Measurements from ENCODE around the gene CCR9.
A peak's percentile ranks its signal among the peaks of the same experiment; 100 is the strongest.

Gene CCR9

GRCh38 chr3:45909542-45909941 is 23.2 kb downstream of the CCR9 start:
- no peak for DNase-seq

DNA sequence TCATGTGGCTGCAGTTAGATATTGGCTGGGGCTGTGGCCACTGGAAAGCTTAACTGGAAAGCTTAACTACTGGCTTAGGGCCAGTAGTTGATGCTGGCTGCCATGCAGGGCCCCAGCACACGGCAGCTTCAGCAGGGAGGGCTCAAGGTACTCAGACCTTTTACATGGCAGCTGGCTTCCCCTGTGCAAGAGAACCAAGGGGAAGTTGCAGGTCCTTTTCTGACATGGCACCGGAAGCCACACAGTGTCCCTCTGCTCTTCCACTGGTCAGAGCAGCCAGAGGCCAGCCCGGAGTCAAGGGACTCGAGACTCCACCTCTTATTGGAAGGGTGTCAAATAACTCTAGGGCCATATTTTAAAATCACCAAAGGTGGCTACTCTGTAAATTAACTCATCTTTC is 24.5 kb downstream of the CCR9 start:
- DNase-seq: no peak

- DNase-seq: no peak
Observed at GRCh38 chr3:45911511-45912226, 25.3 kb downstream of the CCR9 start.

DNA sequence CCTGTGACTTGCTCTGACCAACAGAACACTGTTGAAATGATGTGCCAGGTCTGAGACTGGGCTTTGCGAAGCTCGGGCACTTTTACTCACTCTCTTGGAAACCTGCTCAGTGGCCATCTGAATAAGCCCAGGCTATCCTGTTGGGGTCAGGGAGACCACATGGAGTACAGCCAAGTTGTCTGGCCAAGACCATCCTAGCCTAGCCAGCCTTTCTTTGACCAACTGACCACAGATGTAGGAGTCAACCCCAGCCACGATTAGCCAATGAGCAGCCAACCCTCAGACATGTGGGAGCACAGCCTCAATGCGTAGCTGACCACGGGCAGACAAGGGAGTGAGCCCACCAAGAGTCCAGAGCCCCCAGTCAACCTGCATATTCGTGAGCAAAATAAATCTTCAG is 26.1 kb downstream of the CCR9 start:
- DNase-seq: no peak

- no peak for DNase-seq
Observed at GRCh38 chr3:45914362-45915058, 28.2 kb downstream of the CCR9 start.

DNA sequence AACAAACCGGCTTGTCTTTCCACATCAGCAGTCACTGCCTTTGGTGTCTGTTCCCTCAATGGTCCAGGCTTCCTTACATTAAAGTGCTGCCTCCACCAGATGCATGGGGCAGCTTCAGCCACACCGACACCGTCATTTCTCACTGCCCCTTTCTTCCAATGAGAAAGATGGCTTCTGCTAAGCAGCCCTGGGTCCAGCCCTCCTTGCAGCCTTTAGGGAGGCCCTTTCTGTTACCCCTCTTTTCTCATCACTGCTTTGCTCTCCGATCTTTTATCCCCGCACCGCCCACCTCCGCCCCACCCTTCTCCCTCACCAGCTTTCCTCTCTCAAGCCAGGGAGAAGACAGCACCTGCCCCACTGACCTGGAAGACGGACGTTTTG is 28.7 kb downstream of the CCR9 start:
- no peak for DNase-seq

DNA sequence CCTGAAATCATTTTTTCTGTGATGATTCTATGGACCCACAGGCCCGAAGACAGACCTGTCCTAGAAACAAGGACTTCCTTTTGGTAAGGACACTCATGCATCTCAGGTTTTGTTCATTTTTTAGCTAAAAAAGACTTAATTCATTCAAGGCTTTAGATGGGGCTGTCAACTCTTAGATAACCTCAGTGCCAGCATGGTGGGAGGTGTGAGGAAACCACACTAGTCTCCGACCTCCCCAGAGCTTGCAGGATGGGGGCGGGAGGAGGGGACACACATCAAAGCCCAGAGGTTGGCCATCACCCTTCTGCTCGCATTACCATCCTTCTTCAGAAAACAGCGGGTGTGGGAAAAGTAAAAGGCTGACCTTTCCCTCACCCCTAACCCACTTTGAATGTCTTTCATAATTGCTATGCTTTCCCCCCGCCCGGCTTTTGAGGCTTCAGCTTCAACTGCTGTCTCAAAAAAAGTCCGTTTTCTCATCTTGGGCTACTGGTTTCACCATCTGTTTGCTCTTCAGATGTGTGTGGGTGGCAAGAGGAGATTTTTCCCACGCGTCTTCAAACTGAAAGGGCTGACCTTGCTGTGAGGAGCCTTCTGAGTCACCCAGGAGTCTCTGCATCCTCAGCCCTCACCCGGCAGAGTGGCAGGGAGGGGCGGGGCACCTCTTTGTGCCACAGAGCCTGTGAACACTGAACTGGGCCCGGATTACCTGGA is 29.3 kb downstream of the CCR9 start:
- peak; percentile 78 for DNase-seq

DNA sequence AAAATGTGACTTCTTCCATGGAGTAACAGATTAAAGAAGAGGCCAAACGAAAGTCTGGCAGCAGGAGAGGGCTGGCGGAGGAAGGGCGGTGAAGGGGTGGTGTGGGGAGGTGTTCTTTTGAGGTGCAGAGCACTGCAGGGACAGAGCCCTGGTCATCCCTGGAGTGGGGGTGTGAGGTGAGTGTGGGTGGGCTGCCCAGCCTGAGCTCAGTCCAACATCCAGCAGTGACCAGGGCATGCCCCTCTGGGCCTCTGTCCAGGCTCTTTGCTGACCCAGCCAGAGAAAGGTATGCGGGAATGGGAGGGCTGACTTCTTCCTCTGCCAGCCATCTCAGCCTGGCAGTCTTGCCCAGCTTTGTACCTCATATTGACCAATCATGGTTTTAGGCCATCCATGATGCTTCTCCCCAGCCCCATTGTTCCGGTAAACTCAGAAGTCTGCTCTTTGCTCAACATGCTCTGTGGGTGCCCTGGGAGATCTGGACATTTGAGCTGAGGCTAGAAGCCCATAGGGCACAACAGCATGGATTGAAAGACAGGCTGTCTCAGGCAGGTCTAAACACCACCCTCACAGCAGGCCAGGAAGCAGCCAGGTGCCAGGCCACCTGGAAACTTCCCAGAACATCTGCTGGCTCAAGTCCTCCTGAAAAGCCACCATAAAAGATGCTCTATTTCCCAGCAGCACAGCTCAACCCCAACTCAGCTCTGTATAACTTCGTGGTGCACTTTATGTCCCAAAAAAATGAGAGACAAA is 31.0 kb downstream of the CCR9 start:
- no peak for DNase-seq

DNA sequence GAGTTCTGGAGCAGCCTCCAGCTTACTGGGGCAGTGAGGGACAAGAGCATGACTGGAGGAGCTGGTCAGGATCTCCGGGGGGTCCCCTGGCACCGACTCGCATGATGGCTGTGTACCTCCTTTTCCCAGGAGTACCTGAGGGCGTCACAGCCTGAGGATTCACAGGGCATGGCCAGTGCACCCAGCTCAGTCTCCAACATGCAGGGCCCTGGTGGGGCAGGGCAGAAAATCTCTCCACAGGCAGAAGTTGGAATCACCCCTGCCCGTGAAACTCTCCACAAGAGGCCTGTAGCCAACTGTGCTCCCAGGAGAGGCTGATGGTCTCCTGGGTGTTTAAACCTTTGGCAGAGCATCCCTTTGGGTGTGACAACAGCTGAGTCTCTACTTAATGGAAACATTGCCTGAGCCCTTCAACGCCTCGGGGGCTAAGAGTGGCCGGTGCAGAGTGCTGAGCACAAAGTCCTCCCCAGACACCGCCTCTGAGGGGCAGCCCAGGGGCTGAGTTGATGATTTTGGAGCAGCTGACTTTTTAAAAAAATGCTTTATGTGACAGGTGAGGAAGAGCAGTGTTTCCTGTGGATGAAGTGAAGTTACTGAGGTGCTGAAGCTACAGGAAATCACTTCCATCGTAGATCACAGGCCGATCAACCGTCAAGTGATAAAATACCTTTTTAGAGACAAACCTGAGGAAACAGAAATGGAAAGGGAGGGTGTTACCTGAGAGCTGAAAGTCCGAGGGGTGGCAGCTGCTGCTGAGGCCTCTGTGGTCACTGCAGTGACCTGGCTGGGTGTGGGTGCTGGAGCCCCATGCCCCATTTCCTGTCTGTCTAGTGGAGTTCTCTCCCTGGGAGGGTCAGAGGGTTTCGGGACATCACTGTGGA is 35.1 kb downstream of the CCR9 start:
- no peak for DNase-seq

GRCh38 chr3:45922039-45922326 is 35.6 kb downstream of the CCR9 start:
- DNase-seq: no peak

- no peak for DNase-seq
Observed at GRCh38 chr3:45922950-45923590, 36.7 kb downstream of the CCR9 start.

- DNase-seq: no peak
Observed at GRCh38 chr3:45923755-45924154, 37.4 kb downstream of the CCR9 start.

DNA sequence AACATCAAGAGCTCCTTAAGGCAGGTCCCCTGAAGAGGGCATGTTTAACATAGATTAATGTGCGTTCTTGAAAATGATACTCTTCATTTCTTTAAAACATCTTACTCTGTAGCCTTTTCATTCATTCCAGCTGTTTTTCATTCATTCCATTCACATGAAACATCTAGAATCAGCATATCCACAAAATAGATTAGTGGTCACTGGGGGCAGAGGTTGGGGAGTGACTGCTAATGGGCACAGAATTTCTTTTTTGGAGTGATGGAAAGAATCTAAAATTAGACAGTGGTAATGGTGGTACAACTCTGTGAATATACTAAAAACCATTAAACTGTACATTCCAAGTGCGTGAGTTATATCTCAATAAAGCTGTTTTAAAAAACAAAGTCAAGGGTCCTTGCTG is 41.5 kb downstream of the CCR9 start:
- DNase-seq: no peak

- peak; percentile 52 for DNase-seq
Observed at GRCh38 chr3:45929042-45929679, 42.8 kb downstream of the CCR9 start.

GRCh38 chr3:45931496-45931895 is 45.2 kb downstream of the CCR9 start:
- DNase-seq: no peak

GRCh38 chr3:45932112-45932511 is 45.8 kb downstream of the CCR9 start:
- no peak for DNase-seq

GRCh38 chr3:45933591-45933990 is 47.2 kb downstream of the CCR9 start:
- DNase-seq: no peak

GRCh38 chr3:45936261-45936660 is 49.9 kb downstream of the CCR9 start:
- no peak for DNase-seq

DNA sequence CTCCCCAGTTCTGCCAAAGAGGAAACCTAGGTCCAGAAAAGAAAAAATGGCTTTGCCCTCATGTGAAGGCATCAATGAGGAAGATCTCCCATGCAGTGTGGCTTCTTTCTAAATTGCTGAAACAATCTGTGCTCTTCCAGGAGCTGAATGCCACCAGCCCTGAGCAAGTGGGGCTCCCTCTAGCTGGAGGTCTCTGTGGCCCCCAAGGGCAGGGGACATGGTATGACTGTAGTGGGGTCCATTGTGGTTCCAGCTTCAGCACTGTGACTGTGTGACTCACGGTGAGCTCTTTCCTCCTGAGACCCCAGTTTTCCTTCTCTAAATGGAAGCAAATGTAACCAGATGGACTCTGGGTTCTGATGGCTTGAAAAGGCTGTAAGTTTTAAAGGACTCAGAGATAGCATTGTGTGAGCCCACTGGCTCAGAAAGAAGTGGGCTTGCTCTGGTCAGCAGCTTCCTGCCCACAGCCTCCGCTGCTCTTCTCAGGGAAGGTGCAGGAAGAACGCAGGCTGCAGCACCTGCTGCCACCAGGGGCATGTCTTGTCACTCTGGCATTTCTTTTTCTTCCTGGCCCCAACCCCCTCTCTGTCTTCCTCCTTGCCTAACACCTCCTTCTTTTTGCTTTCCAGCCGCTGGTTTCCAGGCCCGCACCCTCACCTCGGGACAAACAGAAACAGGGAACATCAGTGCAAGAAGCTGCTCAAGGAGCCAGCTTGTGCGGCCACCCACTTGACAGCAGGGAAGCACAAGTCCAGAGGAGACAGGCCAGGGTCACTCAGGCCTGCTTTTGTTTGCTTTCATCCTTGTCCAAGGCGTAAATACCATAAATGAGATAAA is 51.1 kb downstream of the CCR9 start:
- no peak for DNase-seq

GRCh38 chr3:45938043-45938435 is 51.7 kb downstream of the CCR9 start:
- DNase-seq: no peak

GRCh38 chr3:45938864-45939263 is 52.5 kb downstream of the CCR9 start:
- DNase-seq: peak; percentile 86
